HG03039 (cell line): Measurements from ENCODE around the gene DYTN.

Experiments
- ATAC-seq: cut with Tn5 transposase; IDR thresholded peaks from one replicate; pipeline ENCODE4 v1.9.1; 2021; ENCODE audit warnings: mild to moderate bottlenecking, moderate library complexity; ENCODE audit not compliant: unreplicated experiment

DYTN gene

DNA sequence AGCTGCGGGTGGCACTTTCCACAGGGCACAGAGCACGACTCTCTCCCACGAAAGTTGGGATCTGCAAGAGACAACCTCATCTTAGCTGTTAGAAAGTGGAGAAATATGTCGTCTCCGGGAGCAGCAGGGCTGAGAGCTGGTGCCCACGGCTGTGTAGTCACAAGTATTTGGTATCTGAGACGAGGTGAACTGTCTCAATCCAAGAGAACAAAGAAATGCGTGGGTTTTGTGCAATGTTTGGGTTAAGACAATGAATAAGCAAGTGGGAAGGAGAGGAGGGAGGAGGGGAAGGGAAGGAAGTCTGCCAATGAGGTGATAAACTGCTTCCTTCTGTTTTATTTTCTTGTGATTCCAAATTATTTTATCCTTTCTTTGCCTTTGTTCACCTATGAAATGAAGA, 18.0 kb downstream of the DYTN start:
- no peak for ATAC-seq

DNA sequence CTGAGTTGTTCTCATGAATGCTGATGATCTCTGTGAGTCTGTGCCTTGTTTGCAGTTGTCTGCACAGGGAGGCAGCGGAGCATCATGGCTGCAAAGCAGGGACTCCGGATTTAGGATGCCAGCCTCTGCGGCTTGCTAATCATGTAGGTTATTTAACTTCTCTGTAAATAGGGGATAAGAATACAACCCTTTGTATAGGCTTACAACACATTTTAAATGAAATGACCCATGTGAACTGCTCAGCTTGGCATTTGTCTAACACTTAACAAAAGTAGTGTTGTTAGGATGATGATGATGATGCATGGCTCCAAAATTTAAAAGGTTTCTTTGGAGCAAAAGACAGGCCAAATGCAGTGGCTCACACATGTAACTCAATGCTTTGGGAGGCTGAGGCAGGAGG, 19.4 kb downstream of the DYTN start:
- ATAC-seq = no peak

DNA sequence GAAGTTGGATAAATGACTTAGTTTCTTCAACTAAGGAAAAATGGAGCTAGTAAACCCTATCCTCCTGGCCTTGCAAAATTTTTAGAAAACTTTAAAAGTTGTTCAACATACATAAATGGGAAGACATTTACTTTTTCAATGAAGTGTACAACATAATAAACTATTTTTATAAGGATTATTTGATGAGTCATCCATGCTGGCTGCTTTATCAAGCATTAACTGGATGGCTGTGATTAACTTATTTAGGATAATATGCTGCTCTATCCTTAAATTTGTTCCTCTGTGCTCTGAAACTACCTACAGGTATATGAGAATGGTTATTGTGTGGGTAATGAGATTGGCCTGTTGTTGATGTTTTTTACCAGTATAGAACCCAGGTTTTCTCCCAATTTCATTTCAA, 21.3 kb downstream of the DYTN start:
- ATAC-seq = no peak

DNA sequence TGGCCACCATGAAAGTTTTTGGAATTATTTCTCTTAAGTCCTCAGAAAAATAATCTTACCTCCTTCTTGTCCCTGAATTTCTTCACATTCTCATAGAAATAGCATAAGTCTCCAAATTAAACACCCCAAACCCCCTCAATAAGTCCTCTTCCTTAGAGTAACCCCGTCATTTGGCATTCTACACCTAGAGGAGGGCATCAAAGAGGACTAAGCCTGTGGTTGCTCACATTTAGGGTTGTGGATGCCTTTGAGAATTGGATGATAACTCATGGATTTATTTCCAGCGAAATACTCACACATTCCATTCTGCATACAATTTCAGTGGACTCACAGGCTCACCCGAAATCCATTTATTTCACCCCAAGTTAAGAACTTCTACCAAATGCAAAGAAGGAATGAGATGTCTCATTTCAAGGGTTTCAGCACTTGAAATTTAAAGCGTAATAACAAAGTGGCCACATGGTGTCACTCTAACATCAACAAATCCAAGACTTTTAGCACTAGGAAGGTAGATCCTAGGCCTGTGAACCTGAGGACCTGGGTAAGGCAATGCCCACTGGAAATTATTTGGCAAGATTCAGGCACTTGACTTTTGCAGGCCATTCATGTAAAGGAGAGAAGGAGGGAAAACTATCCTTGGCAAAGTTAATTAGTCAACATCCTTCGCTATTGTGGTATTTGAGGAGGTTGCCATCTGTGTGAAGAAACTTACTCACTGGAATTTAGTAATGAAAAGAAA, 24.6 kb downstream of the DYTN start:
- no peak for ATAC-seq

DNA sequence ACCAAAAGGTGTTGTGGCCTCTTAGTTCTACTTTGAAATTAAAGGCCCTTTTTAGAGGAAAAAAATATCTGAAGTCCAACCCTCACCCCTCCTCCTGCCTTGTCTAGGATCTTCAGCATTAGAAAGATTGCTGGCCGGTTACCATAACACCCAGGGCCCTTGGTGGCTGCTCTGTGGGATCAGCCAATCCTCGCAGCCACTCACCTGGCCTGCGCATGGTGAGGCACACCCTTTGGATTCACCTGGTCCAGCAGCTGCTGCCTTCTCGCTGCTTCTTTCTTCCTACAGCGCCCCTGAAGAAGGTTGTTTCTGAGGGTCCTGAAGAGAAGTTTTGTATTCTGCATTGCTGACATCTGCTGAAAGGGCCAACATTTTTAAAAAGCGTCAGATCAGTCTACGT, 25.2 kb downstream of the DYTN start:
- no peak for ATAC-seq

DNA sequence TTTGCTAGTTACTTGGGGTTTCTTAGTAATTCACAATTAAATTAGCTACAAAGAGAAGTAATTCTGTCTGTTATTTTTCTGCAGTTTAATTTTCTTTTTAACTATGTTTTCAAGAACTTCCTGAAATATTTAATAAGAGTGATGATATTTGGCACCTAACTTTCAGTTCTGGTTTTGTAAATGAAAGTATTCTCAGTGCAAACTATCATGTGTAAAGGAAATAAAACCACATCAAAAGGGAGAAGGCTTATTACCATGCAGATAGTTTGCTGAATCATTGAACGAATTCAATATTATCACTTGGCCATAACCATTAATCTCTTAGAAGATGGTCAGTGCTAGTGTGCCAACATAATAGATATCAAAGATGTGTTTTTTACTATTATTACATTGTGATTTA, 29.2 kb downstream of the DYTN start:
- ATAC-seq = no peak

DNA sequence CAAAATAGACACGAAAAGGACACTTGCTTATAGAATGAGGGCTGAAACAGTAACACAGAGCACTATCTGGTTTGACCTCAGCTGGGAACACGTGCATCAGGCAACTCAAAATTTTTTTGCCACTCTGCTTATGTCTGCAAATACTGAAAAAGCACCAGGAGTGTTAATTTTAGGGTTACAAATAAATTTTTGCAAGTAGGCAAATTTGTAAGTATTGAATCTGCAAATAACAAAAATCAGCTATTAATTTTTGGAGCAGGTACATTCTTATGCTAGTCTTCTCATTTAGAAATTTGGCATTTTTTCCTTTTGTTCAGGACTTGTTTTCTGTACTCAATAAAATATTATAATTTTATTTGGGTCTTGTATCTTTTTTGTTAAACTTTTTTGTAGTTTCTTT, 29.7 kb downstream of the DYTN start:
- no peak for ATAC-seq

DNA sequence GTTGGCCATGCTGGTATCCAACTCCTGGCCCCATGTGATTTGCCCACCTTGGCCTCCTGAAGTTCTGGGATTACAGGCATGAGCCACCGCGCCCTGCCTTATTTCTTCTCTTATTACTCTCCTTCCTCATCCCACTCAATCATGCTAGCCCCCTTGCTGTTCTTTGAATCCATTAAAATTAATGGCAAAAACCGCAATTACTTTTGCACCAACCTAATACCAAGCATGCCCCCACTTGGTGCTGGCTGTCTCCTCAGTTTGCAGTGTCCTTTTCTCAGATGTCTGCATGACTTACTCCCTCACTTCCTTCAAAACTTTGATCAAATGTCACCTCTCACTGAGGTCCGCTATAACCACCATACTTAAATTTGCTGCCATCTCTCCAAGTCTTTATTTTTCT, 34.6 kb downstream of the DYTN start:
- no peak for ATAC-seq

DNA sequence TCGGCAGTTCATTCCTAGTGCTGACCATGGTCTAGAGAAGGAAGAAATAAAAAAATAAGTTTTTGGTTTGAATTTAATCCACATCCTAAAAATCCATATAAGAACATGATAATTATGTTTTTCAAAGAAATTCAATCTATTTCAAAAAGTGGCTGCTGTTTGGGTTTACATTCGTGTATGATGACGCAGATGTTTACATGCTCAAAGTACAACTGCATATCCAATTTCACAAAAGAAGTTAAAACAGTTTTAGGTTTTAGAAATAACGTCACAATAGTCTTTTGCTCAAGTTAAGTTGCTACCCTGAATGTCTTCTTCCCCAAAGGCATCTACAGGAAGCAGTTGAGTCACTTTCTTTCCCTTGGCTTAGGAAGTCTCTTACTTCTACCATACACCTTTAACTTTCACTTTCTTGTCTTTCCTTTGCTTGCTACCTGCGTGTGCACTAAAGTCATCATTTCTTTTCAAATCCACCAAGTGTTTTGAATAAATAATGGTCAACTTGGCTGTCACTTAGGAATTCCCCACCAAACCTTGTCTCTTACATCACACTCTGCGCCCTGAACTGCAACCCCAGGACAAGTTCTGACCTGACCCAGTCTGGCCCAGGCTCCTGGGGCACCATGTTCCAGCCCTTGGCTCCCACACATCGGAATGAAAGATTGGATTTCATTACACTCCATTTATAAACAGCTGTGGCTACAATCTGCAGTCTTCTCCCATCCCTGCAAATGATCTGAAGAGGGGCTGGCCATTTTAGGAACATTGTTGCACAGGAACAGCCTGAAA, 47.5 kb downstream of the DYTN start:
- ATAC-seq = no peak

DNA sequence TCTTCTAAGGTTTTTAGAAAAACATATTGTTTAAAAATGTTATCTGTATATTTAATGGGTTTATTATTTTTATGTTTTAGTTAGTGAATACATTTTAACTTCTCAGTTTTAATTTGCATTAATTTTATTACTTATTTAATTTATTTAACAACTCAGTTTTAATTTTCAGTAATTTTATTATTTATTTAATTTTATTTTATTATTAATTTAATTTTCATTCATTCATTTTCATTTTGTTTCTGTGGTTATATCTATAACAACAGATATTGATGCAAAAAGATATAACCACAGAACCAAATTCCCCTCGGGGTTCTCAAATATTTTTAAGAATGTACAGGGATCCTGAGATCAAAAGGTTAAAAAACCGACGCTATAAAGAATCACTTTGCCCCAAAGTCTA, 52.9 kb downstream of the DYTN start:
- ATAC-seq = no peak

DNA sequence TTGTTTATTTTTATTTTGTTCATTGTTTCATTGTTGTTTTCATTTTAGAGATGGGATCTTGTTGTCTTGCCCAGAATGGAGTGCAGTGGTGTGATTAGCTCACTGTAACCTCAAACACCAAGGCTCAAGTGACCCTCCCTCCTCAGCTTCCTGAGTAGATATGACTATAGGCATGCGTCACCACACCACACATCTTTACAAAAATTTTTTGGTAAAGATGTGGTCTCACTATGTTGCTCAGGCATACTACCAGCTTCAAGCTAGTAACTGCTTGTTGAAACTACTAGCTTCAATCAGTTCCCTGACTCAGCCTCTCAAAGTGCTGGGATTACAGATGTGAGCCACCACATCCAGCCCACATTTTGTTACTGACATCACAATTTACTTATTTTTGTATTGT, 61.1 kb downstream of the DYTN start:
- no peak for ATAC-seq

DNA sequence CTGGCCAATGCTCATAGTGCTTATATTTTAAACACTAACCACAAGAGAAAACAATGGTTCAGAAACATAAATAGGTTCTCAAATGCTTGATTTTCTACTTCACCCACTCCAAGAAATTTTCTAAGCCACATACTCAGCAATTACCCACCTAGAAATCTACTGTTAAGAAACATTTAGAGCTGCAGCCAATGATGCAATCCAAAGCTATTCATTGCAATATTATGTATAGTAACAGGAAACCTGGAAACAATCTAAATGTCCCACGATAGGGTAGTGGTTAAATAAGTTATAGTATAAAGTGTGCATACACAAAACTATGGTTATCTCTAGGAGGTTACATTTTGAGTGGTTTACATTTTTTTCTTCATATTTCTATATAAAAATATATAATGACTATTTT, 70.2 kb downstream of the DYTN start:
- ATAC-seq = no peak

DNA sequence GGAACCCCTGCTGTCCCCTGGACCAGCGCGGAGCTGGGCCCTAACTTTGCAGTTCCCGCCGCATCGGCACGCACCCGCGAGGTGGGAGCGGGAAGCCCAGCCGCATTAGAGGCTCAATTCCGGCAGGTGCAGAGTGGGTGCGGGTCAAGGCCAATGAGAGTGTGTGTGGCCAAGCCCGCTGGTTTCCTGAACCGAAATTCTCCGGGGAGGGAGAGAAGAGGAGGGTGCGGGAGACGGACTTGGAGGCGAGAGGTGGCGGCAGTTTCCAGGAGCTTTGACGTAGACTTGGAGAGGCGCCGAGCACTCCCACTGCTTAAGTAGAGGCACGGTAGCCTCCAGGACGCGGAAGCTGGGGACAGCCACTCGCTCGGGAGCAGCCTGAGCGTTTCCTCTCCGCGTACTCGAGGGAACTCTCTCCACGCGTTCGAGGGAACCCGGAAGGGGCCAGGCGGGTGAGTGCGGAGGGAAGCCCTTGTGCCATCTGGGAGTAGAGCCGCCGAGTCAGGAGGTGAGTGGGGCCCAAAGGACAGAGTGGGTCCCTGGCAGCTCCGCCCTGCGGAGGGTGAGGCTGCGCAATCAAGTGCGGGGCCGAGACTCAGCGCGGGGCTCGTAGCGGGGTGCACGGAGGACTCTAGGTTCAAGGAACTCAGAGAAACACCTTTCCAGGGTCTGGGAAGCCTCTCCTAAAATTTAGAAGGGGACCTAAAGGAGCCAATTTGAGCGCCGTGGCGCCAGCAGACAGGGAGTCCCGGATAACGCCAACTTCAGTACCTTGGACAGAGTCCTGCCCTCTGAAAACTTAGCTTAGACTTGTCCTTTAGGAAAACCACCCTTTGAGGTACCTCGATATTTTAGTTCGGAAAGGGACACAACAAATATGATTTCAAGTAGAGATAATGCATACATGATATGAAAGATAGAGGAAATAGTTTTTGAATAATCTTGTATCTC, 75.8 kb downstream of the DYTN start, which contains the start of gene FAM237A:
Gene FAM237A (plus strand): TSS at position 413 of the 951 bp plus-strand sequence. CDS start 1,750 bp downstream, outside the sequence.
- ATAC-seq = no peak

DNA sequence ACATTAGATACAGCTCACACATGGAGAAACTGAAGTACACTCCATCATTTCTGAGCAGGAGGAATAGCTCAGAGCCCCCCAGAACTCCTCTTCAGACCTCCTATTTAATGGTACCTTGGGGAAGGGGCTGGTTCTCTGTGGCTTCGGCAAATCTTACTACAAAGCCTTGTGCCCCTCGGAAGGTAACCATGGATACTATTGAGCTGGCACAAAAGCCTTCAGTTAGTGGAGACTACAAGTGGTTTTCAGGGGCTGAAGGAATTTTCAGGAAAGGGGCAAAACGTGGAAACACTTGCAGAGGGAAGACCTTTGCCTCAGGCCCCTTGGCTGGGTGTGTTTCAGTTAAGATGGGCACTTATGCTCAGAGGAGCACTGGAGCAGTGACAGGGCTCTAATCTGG, 77.0 kb downstream of the DYTN start:
- no peak for ATAC-seq

DNA sequence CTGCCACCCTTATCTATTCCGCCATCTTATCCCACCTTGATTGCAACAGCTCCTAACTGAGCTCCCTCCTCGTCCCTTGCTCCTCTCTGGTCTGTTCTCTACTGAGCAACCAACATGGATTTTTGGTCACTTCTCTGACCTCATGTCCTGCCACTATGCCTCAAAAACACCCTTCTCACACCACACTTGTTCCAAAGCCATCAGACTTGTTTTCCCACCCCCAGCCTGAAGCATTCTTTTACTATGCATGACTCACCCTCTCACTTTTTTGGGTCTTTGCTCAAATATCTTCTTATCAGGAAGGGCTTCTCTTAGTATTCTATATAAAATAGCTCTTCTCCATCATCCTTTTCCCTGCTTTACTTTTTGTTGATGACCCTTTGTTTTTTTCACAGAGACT, 78.6 kb downstream of the DYTN start:
- ATAC-seq = no peak

DNA sequence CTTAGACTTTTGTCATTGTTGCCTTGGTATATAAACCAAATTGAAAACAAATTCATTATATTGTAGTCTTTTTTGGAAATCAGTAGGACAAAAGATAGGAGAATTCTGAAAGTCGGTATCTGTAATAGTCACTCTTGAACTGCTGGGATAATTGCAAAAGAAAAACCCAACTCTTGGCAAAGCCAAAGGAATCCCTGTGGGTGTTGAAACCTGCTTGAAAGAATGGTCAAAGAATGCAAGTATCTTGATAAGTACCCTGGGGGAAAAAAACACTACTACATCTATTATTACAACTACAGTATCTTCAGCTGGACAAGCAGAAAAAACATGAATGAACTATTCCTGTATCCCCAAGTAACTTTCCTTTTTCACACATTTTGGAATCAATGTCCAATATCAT, 83.2 kb downstream of the DYTN start:
- ATAC-seq = no peak

DNA sequence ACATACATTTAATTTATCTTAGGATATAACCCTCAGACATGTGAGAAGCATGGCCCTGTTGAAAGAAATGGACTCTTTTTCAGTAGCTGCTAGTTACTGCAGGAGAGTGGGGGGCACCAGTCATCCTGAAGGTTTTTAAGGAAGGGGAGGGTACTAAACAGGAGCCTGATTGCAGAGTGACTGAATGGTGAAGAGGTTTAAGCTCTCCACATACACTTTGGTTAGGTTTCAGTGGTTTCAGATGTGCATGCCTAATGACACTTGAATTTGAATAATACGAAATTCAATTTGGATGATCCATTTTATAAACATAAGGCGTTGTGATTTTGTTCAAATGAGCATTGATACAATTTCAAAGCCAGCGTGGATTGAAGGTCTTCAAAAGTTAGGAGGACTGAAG, 86.9 kb downstream of the DYTN start:
- ATAC-seq = no peak

DNA sequence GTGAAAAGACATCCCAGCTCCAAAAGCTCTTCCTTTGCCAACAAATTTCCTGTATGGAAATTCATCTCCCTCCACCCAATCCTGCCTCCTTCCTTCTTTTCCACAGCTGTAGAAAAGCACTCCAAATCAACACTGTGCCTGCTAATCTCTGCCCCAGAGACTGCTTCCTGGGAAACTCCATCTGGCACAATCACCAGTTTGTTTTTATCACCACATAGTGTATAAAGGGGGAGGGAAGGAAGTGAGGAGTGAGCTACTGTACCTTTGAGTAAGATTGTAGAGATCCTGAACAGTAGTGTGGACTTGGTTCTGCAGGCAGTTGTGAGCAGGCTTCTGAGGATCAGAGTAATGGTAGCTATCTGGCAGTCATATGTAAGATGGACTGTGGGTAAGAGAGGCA, 90.6 kb downstream of the DYTN start:
- no peak for ATAC-seq

DNA sequence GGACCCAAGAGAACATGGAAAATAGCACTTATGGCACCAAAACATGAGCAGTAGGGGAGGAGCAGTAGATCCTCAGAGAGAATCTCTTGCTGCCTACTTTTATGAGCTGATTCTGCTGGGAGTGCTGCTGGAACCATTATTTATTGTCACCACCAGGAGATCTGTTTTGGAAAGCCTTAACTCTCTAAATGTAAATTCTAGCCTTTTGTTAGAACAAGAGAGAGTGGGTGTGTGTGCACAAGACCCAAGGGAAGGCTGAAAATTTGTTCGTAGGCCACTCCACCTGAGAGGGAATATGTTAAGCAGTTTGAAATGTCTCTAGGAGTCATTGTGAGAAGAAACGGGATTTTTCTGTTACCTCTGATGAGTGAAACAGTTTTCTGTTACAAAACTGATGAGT, 92.1 kb downstream of the DYTN start:
- ATAC-seq = no peak

DNA sequence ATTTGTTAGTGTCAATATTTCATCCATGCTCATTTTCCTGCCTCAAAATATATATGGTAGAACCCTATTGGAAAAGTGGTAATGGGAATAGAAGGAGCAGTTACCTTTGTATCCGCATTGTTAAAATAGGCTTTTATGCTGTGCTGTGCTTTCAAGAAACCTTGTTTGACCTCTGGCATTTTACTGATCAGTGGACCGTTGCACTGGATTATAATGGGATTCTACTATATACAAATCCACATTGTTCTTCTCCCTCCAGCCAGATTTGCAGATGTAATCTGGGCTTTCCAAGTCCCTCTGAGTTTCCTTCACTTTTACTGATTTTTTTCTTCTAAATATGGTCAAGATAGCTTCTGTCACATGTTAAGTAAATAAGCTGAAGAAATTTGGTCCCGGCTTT, 99.2 kb downstream of the DYTN start:
- ATAC-seq = no peak

DNA sequence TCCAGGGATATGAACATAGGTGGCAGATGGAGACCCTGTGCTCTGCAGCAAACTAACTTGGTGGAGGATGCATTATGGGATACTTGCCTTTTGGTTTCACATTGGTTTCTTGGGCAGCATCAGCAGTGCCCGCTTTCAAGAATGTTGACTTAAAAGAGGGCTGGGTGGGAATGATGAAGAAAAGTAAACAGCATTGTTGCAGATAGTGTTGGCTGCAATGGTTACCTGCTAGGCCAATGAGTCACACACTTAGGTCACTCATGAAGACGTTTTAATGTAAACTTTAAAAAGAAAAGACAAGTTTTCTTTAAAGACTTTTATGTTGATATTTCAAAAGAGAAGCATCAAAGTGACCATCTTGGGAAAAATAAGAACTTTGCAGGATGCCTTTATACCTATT, 102.0 kb downstream of the DYTN start:
- no peak for ATAC-seq
